Measurements from ENCODE around the gene TUSC1. TPM values are rescaled to one million over a fixed set of nuclear protein-coding genes. Genes with fewer than 3 reads are reported as not detected.

TUSC1 gene
- total and polyA plus RNA-seq, 4 donors = 9.2 to 15.7 (median 11.7) TPM

DNA sequence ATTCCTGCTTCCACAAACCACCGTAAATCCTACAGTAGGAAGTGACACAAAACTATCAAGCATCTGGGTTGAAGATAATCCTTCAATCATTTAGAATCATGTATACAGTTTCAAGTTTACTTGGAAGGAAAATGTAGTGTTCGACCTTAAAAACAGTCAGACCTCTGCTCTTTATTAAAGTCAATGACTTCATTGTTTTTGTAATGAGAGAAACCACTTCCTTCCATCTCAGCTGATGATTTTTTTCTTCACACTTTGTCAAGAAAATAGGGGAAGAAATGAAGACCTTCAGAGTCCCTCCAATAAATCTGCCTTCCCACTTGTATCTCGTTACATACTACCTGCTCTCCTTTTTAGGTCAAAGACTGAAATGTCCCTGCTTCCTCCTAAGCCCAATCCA, 30.1 kb downstream of the TUSC1 start:
- ATAC-seq (ENCODE audit: insufficient read depth, low FRiP score) = no peak
- Histone ChIP-seq H3K27me3 (ENCODE audit: control insufficient read depth in 3 of 3, insufficient read depth in 3 of 3, low read length in 2 of 3) (no peaks in the 10 kb centered on the region), H3K9ac (ENCODE audit: insufficient read depth in 1 of 2, low read length in 2 of 2) (no peak overlapping the region), H3K36me3 (ENCODE audit: control insufficient read depth in 4 of 4, insufficient read depth in 4 of 4, low read length in 4 of 4) (no peaks in the 10 kb centered on the region), H3K4me1 (ENCODE audit: control insufficient read depth in 5 of 5, insufficient read depth in 5 of 5, low read length in 5 of 5) (no peaks in the 10 kb centered on the region), H3K4me3 (no peak overlapping the region), H3K27ac (ENCODE audit: low read depth in 1 of 2, low read length in 1 of 2) (no peak overlapping the region), H3K9me3 (ENCODE audit: control insufficient read depth in 4 of 4, insufficient read depth in 3 of 4, low read length in 3 of 4) (no peaks in the 10 kb centered on the region)
- DNase-seq = no peak
- TF ChIP-seq, protein P1, sequence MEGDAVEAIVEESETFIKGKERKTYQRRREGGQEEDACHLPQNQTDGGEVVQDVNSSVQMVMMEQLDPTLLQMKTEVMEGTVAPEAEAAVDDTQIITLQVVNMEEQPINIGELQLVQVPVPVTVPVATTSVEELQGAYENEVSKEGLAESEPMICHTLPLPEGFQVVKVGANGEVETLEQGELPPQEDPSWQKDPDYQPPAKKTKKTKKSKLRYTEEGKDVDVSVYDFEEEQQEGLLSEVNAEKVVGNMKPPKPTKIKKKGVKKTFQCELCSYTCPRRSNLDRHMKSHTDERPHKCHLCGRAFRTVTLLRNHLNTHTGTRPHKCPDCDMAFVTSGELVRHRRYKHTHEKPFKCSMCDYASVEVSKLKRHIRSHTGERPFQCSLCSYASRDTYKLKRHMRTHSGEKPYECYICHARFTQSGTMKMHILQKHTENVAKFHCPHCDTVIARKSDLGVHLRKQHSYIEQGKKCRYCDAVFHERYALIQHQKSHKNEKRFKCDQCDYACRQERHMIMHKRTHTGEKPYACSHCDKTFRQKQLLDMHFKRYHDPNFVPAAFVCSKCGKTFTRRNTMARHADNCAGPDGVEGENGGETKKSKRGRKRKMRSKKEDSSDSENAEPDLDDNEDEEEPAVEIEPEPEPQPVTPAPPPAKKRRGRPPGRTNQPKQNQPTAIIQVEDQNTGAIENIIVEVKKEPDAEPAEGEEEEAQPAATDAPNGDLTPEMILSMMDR (IDR thresholded peaks at IDR 0.05; ENCODE audit: control extremely low read depth, extremely low read depth) = no peak
- 28 to 38% methylated on average over 3 of the region's 3 CpGs for WGBS, 2 donors

DNA sequence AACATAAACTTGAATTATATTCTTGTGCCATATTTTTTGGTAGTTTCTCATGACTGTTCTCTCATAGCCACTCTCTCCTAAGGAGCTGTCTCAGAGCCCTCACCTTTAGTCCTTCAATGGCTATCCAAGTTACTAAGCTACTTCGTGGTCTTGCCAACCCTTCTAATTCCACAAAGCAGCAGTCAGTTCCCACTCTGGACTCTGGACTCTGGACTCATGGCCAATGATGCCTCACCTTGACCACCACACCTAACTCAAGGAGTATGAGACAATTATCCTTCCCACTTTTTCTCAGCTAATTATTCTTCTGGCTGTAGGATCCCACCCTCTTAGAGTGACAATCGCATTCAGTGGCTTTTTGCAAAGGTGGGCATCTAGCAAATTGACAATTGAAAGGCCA, 42.2 kb downstream of the TUSC1 start:
- Histone ChIP-seq H3K27me3 (ENCODE audit: control insufficient read depth in 3 of 3, insufficient read depth in 3 of 3, low read length in 2 of 3) (no peaks in the 10 kb centered on the region), H3K27ac (ENCODE audit: low read depth in 1 of 2, low read length in 1 of 2) (no peak overlapping the region), H3K9me3 (ENCODE audit: control insufficient read depth in 4 of 4, insufficient read depth in 3 of 4, low read length in 3 of 4) (no peaks in the 10 kb centered on the region), H3K4me3 (no peak overlapping the region), H3K36me3 (ENCODE audit: control insufficient read depth in 4 of 4, insufficient read depth in 4 of 4, low read length in 4 of 4) (no peaks in the 10 kb centered on the region), H3K9ac (ENCODE audit: insufficient read depth in 1 of 2, low read length in 2 of 2) (no peak overlapping the region), H3K4me1 (ENCODE audit: control insufficient read depth in 5 of 5, insufficient read depth in 5 of 5, low read length in 5 of 5) (no peaks in the 10 kb centered on the region)
- WGBS, 2 donors = 81 to 87% methylated on average over 2 of the region's 2 CpGs
- ATAC-seq (ENCODE audit: insufficient read depth, low FRiP score) = no peak
- DNase-seq = no peak
- TF ChIP-seq, protein P1 (IDR thresholded peaks at IDR 0.05; ENCODE audit: control extremely low read depth, extremely low read depth) = no peak

DNA sequence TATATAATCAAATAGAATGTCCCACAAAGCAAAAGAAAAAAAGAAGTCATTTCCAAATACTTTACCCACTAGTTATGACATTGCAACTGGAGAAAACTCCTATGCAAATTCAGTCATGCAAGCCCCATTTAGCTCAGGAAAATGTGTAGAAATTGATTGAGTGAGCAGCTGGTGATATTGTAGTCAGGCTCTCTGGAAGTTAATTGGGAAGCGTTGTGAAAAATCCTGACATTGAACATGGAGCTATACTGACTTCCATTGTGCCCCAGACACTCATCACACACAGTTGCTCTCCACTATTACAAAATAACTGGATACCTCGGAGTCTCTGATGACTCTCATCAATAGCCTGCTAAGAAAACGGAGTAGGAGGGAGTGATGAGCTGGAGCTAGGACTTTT, 49.0 kb downstream of the TUSC1 start:
- Histone ChIP-seq H3K4me3 (no peak overlapping the region), H3K36me3 (ENCODE audit: control insufficient read depth in 4 of 4, insufficient read depth in 4 of 4, low read length in 4 of 4) (no peaks in the 10 kb centered on the region), H3K9ac (ENCODE audit: insufficient read depth in 1 of 2, low read length in 2 of 2) (no peak overlapping the region), H3K4me1 (ENCODE audit: control insufficient read depth in 5 of 5, insufficient read depth in 5 of 5, low read length in 5 of 5) (no peaks in the 10 kb centered on the region), H3K9me3 (ENCODE audit: control insufficient read depth in 4 of 4, insufficient read depth in 3 of 4, low read length in 3 of 4) (peaks cover 0 to 3% (median 0%) of the 10 kb centered on the region in 4 donors), H3K27me3 (ENCODE audit: control insufficient read depth in 3 of 3, insufficient read depth in 3 of 3, low read length in 2 of 3) (no peaks in the 10 kb centered on the region), H3K27ac (ENCODE audit: low read depth in 1 of 2, low read length in 1 of 2) (no peak overlapping the region)
- DNase-seq = no peak
- ATAC-seq (ENCODE audit: insufficient read depth, low FRiP score) = no peak
- whole genome bisulfite sequencing, 2 donors = 70 to 88% methylated on average over 3 of the region's 3 CpGs
- TF ChIP-seq, protein P1 (IDR thresholded peaks at IDR 0.05; ENCODE audit: control extremely low read depth, extremely low read depth) = no peak

Measured in lung (tissue), 12 donors.